Duodenal mucosa (tissue), 2 donors: Measurements from ENCODE around the gene CBFA2T2.
"Not testable (repeated sequence)": the region's sequence is repeated elsewhere in the genome, so short reads cannot be mapped to it uniquely, and the experiment has no call there.

Experiments used
- H3K27ac ChIP-seq: one replicate; pipeline ENCODE4 v1.7.0; 2013; ENCODE audit warnings: low read depth, low read length
- H3K27me3 ChIP-seq, 2 donors: one replicate each; pipeline ENCODE4 v1.7.0; 2013; ENCODE audit warnings: low read length in 2 of 2, control low read depth in 1 of 2; ENCODE audit not compliant: insufficient read depth in 2 of 2, control insufficient read depth in 1 of 2
- H3K36me3 ChIP-seq, 2 donors: one replicate each; pipeline ENCODE4 v1.7.0; 2013; ENCODE audit warnings: low read length in 2 of 2, control low read depth in 1 of 2; ENCODE audit not compliant: insufficient read depth in 2 of 2, control insufficient read depth in 1 of 2
- H3K4me1 ChIP-seq, 2 donors: one replicate each; pipeline ENCODE4 v1.7.0; 2013; ENCODE audit warnings: low read length in 2 of 2, control low read depth in 1 of 2; ENCODE audit not compliant: insufficient read depth in 2 of 2, control insufficient read depth in 1 of 2
- H3K4me3 ChIP-seq, 2 donors: one replicate each; pipeline ENCODE4 v1.7.0; 2013; ENCODE audit warnings: low read length in 2 of 2, low read depth in 1 of 2
- H3K9ac ChIP-seq, 2 donors: one replicate each; pipeline ENCODE4 v1.7.0; 2013; ENCODE audit warnings: low read length in 2 of 2, low read depth in 1 of 2
- H3K9me3 ChIP-seq, 2 donors: one replicate each; pipeline ENCODE4 v1.7.0; 2013; ENCODE audit warnings: low read length in 2 of 2, control low read depth in 1 of 2; ENCODE audit not compliant: control insufficient read depth in 1 of 2

CBFA2T2 gene

GRCh38 chr20:33631910-33632309 lies 142.0 kb downstream of the CBFA2T2 start:
- H3K4me3 ChIP-seq, H3K9me3 ChIP-seq, H3K4me1 ChIP-seq, H3K27ac ChIP-seq, H3K9ac ChIP-seq, H3K27me3 ChIP-seq: not testable (repeated sequence)
- H3K36me3 ChIP-seq = peaks cover 22 to 53% of the 10 kb centered on the region in 2 donors

DNA sequence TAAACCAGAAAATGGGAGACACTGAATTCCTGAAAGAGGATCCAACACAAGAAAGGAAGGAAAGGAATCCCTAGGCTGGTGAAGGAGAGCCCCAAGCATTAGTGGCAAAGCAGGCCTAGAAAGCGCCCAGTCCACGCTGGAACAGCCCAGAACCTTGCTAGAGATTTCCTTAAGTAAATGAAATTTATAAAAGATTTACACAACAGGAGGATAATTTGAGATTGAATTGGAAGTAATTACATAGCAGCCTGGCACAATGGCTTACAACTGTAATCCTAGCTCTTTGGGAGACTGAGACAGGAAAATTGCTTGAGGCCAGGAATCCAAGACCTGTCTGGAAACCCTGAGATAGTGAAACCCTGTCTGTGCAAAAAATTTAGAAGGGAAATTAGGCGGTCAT lies 145.4 kb downstream of the CBFA2T2 start:
- Histone ChIP-seq H3K27ac (no peak overlapping the region), H3K36me3 (peaks cover 27 to 50% of the 10 kb centered on the region in 2 donors), H3K4me3 (no peak overlapping the region), H3K9ac (no peak overlapping the region), H3K4me1 (no peaks in the 10 kb centered on the region), H3K27me3 (no peaks in the 10 kb centered on the region), H3K9me3 (no peaks in the 10 kb centered on the region)

DNA sequence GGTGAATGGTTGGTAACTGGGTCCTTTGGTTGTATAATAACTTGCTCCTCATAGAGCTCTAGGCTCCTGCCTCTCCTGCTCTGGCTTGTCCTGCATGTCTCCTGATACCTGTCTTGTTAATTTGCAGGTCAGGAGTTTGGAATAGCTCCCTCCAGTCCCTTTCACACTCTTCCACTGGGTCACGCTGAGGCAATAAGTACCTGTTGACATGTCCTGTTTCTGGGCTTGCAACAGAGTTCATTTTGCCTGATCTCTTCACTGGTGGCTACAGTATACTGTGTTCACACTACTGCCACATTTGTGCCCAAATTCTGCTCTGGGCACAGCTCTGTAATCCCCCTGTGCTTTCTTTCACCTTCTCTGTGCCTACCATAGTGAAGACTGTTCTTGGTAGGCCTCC lies 146.9 kb downstream of the CBFA2T2 start:
- Histone ChIP-seq H3K9ac (no peak overlapping the region), H3K27me3 (no peaks in the 10 kb centered on the region), H3K9me3 (no peaks in the 10 kb centered on the region), H3K36me3 (peaks cover 20 to 50% of the 10 kb centered on the region in 2 donors), H3K4me1 (no peaks in the 10 kb centered on the region), H3K27ac (no peak overlapping the region), H3K4me3 (no peak overlapping the region)

GRCh38 chr20:33640287-33640686 lies 150.4 kb downstream of the CBFA2T2 start:
- H3K27ac ChIP-seq = no peak overlapping the region
- no peaks in the 10 kb centered on the region for H3K9me3 ChIP-seq
- no peaks in the 10 kb centered on the region for H3K27me3 ChIP-seq
- H3K36me3 ChIP-seq = peaks cover 30 to 72% of the 10 kb centered on the region in 2 donors
- no peaks in the 10 kb centered on the region for H3K4me1 ChIP-seq
- H3K4me3 ChIP-seq = no peak overlapping the region
- no peak overlapping the region for H3K9ac ChIP-seq

GRCh38 chr20:33644313-33645071 lies 154.6 kb downstream of the CBFA2T2 start:
- Histone ChIP-seq H3K4me1 (peaks cover 3% of the 10 kb centered on the region in 2 donors), H3K4me3 (no peak overlapping the region), H3K27ac (no peak overlapping the region), H3K9ac (no peak overlapping the region), H3K27me3 (no peaks in the 10 kb centered on the region), H3K9me3 (no peaks in the 10 kb centered on the region), H3K36me3 (peaks cover 21 to 54% of the 10 kb centered on the region in 2 donors)

DNA sequence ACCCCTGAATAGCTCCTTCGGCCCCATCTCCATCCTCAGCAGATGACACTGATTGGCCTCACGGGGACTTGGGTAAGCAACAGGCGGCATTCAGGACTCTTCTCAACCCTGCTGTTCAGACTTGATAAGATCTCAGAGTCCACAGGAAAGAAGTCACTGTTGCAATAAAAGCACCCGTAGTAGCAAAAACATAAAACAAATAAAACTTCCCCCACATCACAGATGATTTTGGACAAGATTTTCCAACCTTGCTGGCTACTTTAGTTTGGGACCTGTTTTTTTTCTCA lies 155.1 kb downstream of the CBFA2T2 start:
- peaks cover 3 to 4% of the 10 kb centered on the region in 2 donors for H3K4me1 ChIP-seq
- no peak overlapping the region for H3K4me3 ChIP-seq
- H3K36me3 ChIP-seq = peaks cover 18 to 49% of the 10 kb centered on the region in 2 donors

DNA sequence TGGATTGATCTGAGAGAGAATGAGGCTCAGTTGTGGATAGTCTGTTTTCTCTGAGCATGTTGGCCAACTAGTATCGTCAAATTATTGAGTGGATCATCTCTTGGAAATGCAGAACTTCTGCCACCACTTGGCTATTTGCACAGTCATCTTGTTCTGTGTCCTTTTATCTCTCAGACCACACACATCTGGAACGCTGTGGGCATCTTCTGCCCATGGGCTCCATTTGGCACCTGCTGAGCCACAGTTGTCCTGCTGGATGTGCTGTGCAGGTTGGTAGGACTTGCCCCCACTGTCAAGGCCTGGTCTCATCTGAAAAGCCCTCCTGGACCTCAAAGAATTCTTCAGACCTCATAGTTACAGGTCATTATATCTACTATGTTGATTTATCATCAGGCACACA lies 155.5 kb downstream of the CBFA2T2 start:
- Histone ChIP-seq H3K27ac (no peak overlapping the region), H3K9ac (no peak overlapping the region), H3K36me3 (peaks cover 18 to 45% of the 10 kb centered on the region in 2 donors), H3K9me3 (no peaks in the 10 kb centered on the region), H3K4me1 (peaks cover 3 to 4% of the 10 kb centered on the region in 2 donors), H3K4me3 (no peak overlapping the region), H3K27me3 (no peaks in the 10 kb centered on the region)

More for the DNA sequence above, 155.1 kb downstream of the CBFA2T2 start:
- Histone ChIP-seq H3K9ac (no peak overlapping the region), H3K9me3 (no peaks in the 10 kb centered on the region), H3K27me3 (no peaks in the 10 kb centered on the region), H3K27ac (no peak overlapping the region)

GRCh38 chr20:33646191-33646590 lies 156.3 kb downstream of the CBFA2T2 start:
- H3K27me3 ChIP-seq = no peaks in the 10 kb centered on the region
- no peak overlapping the region for H3K27ac ChIP-seq
- H3K36me3 ChIP-seq = peaks cover 15 to 41% of the 10 kb centered on the region in 2 donors
- H3K4me1 ChIP-seq = peaks cover 7 to 11% of the 10 kb centered on the region in 2 donors
- no peak overlapping the region for H3K4me3 ChIP-seq
- no peak overlapping the region for H3K9ac ChIP-seq
- no peaks in the 10 kb centered on the region for H3K9me3 ChIP-seq

- Histone ChIP-seq H3K4me1 (peaks cover 11 to 13% of the 10 kb centered on the region in 2 donors), H3K36me3 (peaks cover 15 to 35% of the 10 kb centered on the region in 2 donors)
- H3K27ac ChIP-seq, H3K27me3 ChIP-seq, H3K9ac ChIP-seq, H3K4me3 ChIP-seq, H3K9me3 ChIP-seq: not testable (repeated sequence)
Measured at GRCh38 chr20:33646959-33647602, 157.2 kb downstream of the CBFA2T2 start.

DNA sequence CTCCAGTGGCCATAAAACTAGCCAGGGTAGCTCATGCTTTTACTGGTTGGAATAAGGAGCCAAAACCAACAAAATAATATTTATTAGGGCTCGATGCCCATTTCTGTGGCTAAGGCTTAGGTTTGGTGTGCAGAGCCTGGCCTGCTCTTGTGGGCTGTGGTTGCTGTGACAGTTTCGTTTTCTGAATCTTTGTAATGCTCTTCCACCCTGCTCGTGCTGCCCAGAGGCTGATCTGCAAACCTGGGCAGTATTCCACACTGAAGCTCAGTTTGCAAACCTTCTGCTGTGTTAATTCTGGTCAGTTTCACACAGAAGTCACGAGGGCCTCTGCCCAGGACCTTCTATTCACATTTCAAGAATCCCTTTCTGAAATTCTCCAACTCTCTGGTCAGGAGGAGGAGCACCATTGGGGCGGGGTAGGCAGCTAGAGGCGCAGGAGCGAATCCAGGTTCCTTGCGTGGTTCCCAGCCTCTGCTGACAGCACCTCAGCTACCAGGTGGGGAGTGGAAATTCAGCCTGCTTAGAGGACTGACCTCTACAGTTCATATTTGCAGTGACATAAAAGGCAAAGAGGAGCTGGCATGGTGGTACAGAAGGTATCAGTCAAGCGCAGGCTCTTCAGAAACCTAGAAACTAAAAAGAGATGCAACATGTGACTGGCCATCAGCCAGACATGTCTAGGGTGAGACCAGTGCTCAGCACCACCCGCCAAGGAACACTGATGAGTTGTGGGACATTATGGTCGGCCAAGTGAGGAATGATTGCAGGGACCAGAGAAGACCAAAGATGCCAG lies 157.9 kb downstream of the CBFA2T2 start:
- Histone ChIP-seq H3K9me3 (no peaks in the 10 kb centered on the region), H3K9ac (no peak overlapping the region), H3K4me1 (peaks cover 13 to 17% of the 10 kb centered on the region in 2 donors), H3K36me3 (peaks cover 15 to 33% of the 10 kb centered on the region in 2 donors), H3K27me3 (no peaks in the 10 kb centered on the region), H3K4me3 (no peak overlapping the region), H3K27ac (no peak overlapping the region)
